Peyer's patch (tissue), 4 donors: ENCODE measurements around the gene IGF1R. TPM values are rescaled to one million over a fixed set of nuclear protein-coding genes. Genes with fewer than 3 reads are reported as not detected.

ENCODE experiments used
- DNase-seq, 3 donors: peaks; one replicate each; pipeline ENCODE4 v3.0.0-alpha.2; 2017 to 2019
- H3K27ac ChIP-seq, 4 donors: fragments of 200-600 bp; sonication (generic); one replicate each; pipeline ENCODE4 v1.5.1; 2016 to 2019
- H3K27me3 ChIP-seq, 2 donors: fragments of 200-600 bp; sonication (generic); one replicate each; pipeline ENCODE4 v1.5.1; 2019
- H3K36me3 ChIP-seq, 3 donors: fragments of 200-600 bp; sonication (generic); one replicate each; pipeline ENCODE4 v1.5.1; 2016 to 2019
- H3K4me1 ChIP-seq, 4 donors: fragments of 200-600 bp; sonication (generic); one replicate each; pipeline ENCODE4 v1.5.1; 2016 to 2019
- H3K4me3 ChIP-seq, 4 donors: fragments of 200-600 bp; sonication (generic); 1 replicate in 3 of 4; 2 replicates in 1 of 4; pipeline ENCODE4 v1.5.1; 2016 to 2019; ENCODE audit warnings: mild to moderate bottlenecking in 1 of 4
- H3K9me3 ChIP-seq, 4 donors: fragments of 200-600 bp; sonication (generic); one replicate each; pipeline ENCODE4 v1.5.1; 2016 to 2019; ENCODE audit warnings: mild to moderate bottlenecking in 1 of 4
- CTCF ChIP-seq, 6 experiments: fragments of 450-650 bp in 4 of 6; fragments of 200-600 bp in 2 of 6; sonication (generic) in 1 of 6; IDR thresholded peaks; one replicate each; pipeline ENCODE4 v1.5.1; 2017 to 2019; ENCODE audit warnings: antibody characterized with exemption in 6 of 6, mild to moderate bottlenecking in 3 of 6, moderate library complexity in 1 of 6
- POLR2A ChIP-seq, 2 donors: fragments of 450-650 bp; IDR thresholded peaks; one replicate each; pipeline ENCODE4 v1.5.1; 2017; ENCODE audit warnings: antibody characterized with exemption in 2 of 2, mild to moderate bottlenecking in 2 of 2, moderate library complexity in 2 of 2
- total RNA-seq, 4 donors: library from RNA; depleted of rRNA; stranded (reverse); fragments of >200 nt; gene quantifications; one replicate each; pipeline ENCODE4 v1.1.0, GENCODE V29; 2016

Gene IGF1R
- total RNA-seq, 4 donors from 2014 or later, result 29.6 to 176 (median 88.1) TPM

- no peak overlapping the region for H3K27ac ChIP-seq
- TF ChIP-seq CTCF (IDR thresholded peaks at IDR 0.05) (no peak), POLR2A (IDR thresholded peaks at IDR 0.05) (no peak)
- H3K4me1 ChIP-seq, result peaks cover 0 to 24% (median 0%) of the 10 kb centered on the region in 4 donors
Observed at GRCh38 chr15:98872774-98873173, 224.4 kb downstream of the IGF1R start.

GRCh38 chr15:98873441-98874218 lies 225.3 kb downstream of the IGF1R start:
- Histone ChIP-seq H3K4me3 (no peak overlapping the region), H3K4me1 (peaks cover 0 to 24% (median 0%) of the 10 kb centered on the region in 4 donors), H3K27me3 (no peaks in the 10 kb centered on the region), H3K36me3 (no peaks in the 10 kb centered on the region), H3K27ac (no peak overlapping the region), H3K9me3 (no peaks in the 10 kb centered on the region)
- no peak for DNase-seq
- TF ChIP-seq CTCF (IDR thresholded peaks at IDR 0.05), result no peak
- TF ChIP-seq POLR2A (IDR thresholded peaks at IDR 0.05), result no peak

More at GRCh38 chr15:98872774-98873173, 224.4 kb downstream of the IGF1R start:
- Histone ChIP-seq H3K9me3 (no peaks in the 10 kb centered on the region), H3K27me3 (no peaks in the 10 kb centered on the region), H3K36me3 (no peaks in the 10 kb centered on the region), H3K4me3 (no peak overlapping the region)
- DNase-seq, result no peak

- DNase-seq, result no peak
- H3K27me3 ChIP-seq, result no peaks in the 10 kb centered on the region
- peak overlapping the region in 1 of 4 donors; percentile 18 for H3K27ac ChIP-seq
Observed at GRCh38 chr15:98874370-98874769, 226.0 kb downstream of the IGF1R start.

GRCh38 chr15:98874773-98875172 lies 226.4 kb downstream of the IGF1R start:
- H3K36me3 ChIP-seq, result no peaks in the 10 kb centered on the region
- no peak overlapping the region for H3K4me3 ChIP-seq
- H3K27ac ChIP-seq, result peak overlapping the region in 1 of 4 donors; percentile 18
- DNase-seq, result no peak
- TF ChIP-seq CTCF (IDR thresholded peaks at IDR 0.05) (no peak), POLR2A (IDR thresholded peaks at IDR 0.05) (no peak)
- no peaks in the 10 kb centered on the region for H3K27me3 ChIP-seq
- peaks cover 0 to 24% (median 0%) of the 10 kb centered on the region in 4 donors for H3K4me1 ChIP-seq
- H3K9me3 ChIP-seq, result no peaks in the 10 kb centered on the region

More at GRCh38 chr15:98874370-98874769, 226.0 kb downstream of the IGF1R start:
- Histone ChIP-seq H3K4me1 (peaks cover 0 to 24% (median 0%) of the 10 kb centered on the region in 4 donors), H3K9me3 (no peaks in the 10 kb centered on the region), H3K36me3 (no peaks in the 10 kb centered on the region), H3K4me3 (no peak overlapping the region)
- TF ChIP-seq CTCF (IDR thresholded peaks at IDR 0.05) (no peak), POLR2A (IDR thresholded peaks at IDR 0.05) (no peak)

- Histone ChIP-seq H3K4me3 (no peak overlapping the region), H3K4me1 (peaks cover 0 to 24% (median 0%) of the 10 kb centered on the region in 4 donors), H3K36me3 (no peaks in the 10 kb centered on the region), H3K27me3 (no peaks in the 10 kb centered on the region), H3K27ac (no peak overlapping the region), H3K9me3 (no peaks in the 10 kb centered on the region)
- no peak for DNase-seq
- TF ChIP-seq CTCF (IDR thresholded peaks at IDR 0.05), result no peak
Observed at GRCh38 chr15:98875309-98875708, 227.0 kb downstream of the IGF1R start.
